AG09319 (cell line): Measurements from ENCODE around the gene ALPK3.

Source experiments
- DNase-seq: peaks from one replicate; pipeline ENCODE4 v3.0.0-alpha.2; 2010; ENCODE audit warnings: low read depth; ENCODE audit errors: extremely low read depth
- TF ChIP-seq, protein P1 (sequence below): IDR thresholded peaks from 2 replicates; pipeline ENCODE4 v1.5.1; 2011; ENCODE audit warnings: low read depth, mild to moderate bottlenecking, inconsistent platforms, low read length, moderate library complexity

ALPK3 gene

DNA sequence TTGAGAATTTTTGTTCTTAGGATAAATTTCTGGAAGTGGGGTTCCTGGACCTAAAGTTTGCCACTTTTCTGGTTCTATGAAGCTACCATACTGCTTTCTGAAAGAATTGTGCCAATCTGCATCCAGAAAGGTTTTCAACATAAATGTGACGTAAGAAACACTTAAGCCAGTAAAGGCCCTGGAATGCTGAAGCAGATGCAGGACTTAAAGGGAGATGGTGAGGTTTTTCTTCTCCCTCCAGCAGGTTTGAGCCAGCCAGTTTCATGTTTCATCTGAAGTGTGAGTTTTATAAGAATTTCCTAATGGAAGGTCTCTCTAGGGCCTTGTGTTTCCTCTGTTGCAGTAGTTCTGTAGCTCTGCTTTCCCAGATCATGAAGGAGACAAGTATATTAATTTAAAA is 35.7 kb upstream of the ALPK3 start:
- DNase-seq = no peak
- TF ChIP-seq, protein P1, sequence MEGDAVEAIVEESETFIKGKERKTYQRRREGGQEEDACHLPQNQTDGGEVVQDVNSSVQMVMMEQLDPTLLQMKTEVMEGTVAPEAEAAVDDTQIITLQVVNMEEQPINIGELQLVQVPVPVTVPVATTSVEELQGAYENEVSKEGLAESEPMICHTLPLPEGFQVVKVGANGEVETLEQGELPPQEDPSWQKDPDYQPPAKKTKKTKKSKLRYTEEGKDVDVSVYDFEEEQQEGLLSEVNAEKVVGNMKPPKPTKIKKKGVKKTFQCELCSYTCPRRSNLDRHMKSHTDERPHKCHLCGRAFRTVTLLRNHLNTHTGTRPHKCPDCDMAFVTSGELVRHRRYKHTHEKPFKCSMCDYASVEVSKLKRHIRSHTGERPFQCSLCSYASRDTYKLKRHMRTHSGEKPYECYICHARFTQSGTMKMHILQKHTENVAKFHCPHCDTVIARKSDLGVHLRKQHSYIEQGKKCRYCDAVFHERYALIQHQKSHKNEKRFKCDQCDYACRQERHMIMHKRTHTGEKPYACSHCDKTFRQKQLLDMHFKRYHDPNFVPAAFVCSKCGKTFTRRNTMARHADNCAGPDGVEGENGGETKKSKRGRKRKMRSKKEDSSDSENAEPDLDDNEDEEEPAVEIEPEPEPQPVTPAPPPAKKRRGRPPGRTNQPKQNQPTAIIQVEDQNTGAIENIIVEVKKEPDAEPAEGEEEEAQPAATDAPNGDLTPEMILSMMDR = no peak

DNA sequence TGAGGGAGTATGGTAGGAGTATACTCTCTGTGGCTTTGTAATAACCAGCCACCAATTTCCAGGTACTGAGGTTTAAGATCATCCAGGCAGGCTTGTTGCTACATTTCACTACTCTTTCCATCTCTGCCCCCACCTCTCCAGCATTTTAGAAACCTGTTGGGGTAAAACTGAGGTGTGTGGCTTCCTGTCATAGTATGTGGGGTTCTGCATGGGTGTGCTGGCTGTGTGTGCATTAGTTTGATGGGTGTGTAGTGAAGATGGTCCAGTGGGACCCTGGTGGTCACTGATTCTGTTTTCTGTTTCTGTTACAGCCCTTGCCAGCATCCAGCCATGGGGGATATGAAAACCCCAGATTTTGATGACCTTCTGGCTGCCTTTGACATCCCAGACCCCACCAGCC is 34.8 kb upstream of the ALPK3 start:
- TF ChIP-seq, protein P1 = no peak
- DNase-seq = no peak

DNA sequence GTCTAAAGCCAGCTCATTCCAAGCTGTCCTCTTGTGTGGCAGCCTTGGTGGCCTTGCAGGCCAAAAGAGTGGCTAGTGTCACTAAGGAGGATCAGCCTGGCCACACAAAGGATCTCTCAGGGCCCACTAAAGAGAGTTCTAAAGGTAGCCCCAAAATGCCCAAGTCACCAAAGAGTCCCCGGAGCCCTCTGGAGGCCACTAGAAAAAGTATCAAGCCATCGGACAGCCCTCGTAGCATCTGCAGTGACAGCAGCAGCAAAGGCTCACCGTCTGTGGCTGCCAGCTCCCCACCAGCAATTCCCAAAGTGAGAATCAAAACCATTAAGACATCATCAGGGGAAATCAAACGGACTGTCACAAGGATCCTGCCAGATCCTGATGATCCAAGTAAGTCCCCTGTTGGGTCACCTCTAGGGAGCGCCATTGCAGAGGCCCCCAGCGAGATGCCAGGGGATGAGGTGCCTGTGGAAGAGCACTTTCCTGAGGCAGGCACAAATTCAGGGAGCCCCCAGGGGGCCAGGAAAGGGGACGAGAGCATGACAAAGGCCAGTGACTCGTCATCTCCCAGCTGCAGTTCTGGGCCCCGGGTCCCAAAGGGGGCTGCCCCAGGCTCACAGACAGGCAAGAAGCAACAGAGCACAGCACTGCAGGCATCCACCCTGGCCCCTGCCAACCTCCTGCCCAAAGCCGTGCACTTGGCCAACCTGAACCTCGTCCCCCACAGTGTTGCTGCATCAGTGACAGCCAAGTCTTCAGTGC is 33.5 kb upstream of the ALPK3 start:
- TF ChIP-seq, protein P1 = no peak
- DNase-seq = no peak

DNA sequence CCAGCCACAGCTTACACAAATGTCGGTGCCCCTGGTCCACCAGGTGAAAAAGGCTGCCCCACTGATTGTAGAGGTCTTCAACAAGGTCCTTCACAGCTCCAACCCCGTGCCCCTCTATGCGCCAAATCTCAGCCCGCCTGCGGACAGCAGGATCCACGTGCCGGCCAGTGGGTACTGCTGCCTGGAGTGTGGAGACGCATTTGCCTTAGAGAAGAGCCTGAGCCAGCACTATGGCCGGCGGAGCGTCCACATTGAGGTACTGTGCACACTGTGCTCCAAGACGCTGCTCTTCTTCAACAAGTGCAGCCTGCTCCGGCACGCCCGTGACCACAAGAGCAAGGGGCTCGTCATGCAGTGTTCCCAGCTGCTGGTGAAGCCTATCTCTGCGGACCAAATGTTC is 32.9 kb upstream of the ALPK3 start:
- no peak for DNase-seq
- TF ChIP-seq, protein P1 = no peak

DNA sequence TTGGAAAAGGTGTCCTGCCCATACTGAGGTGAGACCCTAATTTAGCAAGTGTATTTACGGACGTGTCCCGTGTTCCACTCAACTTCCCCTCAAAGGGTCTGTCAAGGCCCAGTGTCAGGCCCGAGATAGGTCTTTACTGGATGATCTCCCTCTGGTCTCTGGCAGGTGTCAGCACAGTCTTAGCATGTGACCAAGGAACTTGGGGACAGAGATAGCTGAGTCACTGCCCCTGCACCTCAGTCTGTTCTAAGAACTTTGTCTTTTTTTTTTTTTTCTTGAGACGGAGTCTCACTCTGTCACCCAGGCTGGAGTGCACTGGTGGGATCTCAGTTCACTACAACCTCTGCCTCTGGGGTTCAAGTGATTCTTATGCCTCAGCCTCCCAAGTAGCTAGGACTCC is 32.1 kb upstream of the ALPK3 start:
- TF ChIP-seq, protein P1 = no peak
- DNase-seq = no peak

DNA sequence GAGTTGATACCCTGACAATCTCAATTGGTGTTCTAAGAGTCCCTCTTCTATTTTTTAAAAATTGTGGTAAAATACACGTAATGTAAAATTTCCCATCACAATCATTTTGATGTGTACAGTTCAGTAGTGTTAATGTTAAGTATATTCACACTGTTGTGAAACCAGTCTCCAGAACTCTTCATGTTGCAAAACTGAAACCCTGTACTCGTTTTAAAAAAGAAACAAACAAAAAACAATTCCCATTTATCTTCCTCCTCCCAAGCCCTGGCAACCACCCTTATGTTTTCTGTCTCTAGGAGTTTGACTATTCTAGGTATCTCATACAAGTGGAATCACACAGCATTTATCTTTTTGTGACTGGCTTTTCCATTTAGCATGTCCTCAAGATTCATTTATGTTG is 28.7 kb upstream of the ALPK3 start:
- DNase-seq = no peak
- TF ChIP-seq, protein P1 = no peak

DNA sequence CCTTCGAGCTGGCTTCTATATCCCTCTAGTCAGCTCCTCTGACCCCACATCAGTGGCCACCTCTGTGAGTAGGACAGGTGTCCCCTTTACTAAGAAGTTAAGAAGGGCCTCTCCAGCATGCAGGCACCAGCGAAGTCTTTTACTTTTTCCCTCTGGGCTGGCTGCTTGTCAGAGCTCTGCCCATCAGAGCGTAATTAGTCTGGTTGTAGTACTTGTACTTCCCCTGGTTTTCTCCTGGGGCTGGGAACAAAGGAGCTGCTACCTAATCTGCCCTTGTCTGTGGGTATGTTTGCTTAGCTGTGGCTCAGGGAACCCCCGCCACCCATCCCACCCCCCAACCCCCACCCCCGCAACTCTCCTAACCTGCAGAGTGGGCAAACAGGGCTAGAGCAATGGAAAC is 27.4 kb upstream of the ALPK3 start:
- TF ChIP-seq, protein P1 = no peak
- no peak for DNase-seq
